Breast epithelium (tissue), 4 donors: ENCODE results near the gene APEX2. TPM values are rescaled to one million over a fixed set of nuclear protein-coding genes. Genes with fewer than 3 reads are reported as not detected.

Experiments
- DNase-seq, 2 donors: peaks; one replicate each; pipeline ENCODE4 v3.0.0-alpha.2; 2019; ENCODE audit warnings: low spot score in 2 of 2
- H3K27ac ChIP-seq, 2 donors: fragments of 200-600 bp; sonication (generic) in 1 of 2; one replicate each; pipeline ENCODE4 v1.5.1; 2016 to 2019; ENCODE audit warnings: mild to moderate bottlenecking in 1 of 2
- H3K27me3 ChIP-seq, 2 donors: fragments of 200-600 bp; sonication (generic) in 1 of 2; one replicate each; pipeline versions ENCODE4 v1.5.1 to v1.6.0; 2017 to 2019; ENCODE audit warnings: control low read depth in 1 of 2, mild to moderate bottlenecking in 1 of 2
- H3K36me3 ChIP-seq: fragments of 200-600 bp; one replicate; pipeline ENCODE4 v1.5.1; 2019
- H3K4me1 ChIP-seq, 2 donors: fragments of 200-600 bp; sonication (generic); one replicate each; pipeline ENCODE4 v1.5.1; 2016 to 2019; ENCODE audit warnings: control low read depth in 1 of 2
- H3K4me3 ChIP-seq, 3 donors: fragments of 200-600 bp; sonication (generic); 1 replicate in 2 of 3; 2 replicates in 1 of 3; pipeline ENCODE4 v1.5.1; 2016 to 2019; ENCODE audit warnings: mild to moderate bottlenecking in 3 of 3, moderate library complexity in 2 of 3
- H3K9me3 ChIP-seq, 2 donors: fragments of 200-600 bp; sonication (generic) in 1 of 2; one replicate each; pipeline ENCODE4 v1.5.1; 2016 to 2019; ENCODE audit warnings: control low read depth in 1 of 2
- CTCF ChIP-seq, 3 donors: fragments of 450-650 bp; IDR thresholded peaks; one replicate each; pipeline ENCODE4 v1.5.1; 2016 to 2017; ENCODE audit warnings: antibody characterized with exemption in 3 of 3, mild to moderate bottlenecking in 3 of 3, moderate library complexity in 3 of 3
- POLR2A ChIP-seq: fragments of 450-650 bp; IDR thresholded peaks from one replicate; pipeline ENCODE4 v1.6.1; 2016; ENCODE audit warnings: antibody characterized with exemption, mild to moderate bottlenecking, moderate library complexity
- POLR2AphosphoS5 ChIP-seq, 3 donors: sonication (generic); formaldehyde crosslinking; IDR thresholded peaks; one replicate each; pipeline ENCODE4 v1.6.1; 2017; ENCODE audit warnings: antibody characterized with exemption in 3 of 3
- intact Hi-C: fragments of 100-400 bp; cut with DNase I; formaldehyde crosslinking; loops from one replicate; pipeline ENCODE4 v1.15.1; 2023; ENCODE audit warnings: low total_unique reads
- total RNA-seq, 3 donors: library from RNA; depleted of rRNA; stranded (reverse); fragments of >200 nt; gene quantifications; one replicate each; pipeline ENCODE4 v1.1.0, GENCODE V29; 2016

Gene APEX2
- total RNA-seq, 3 donors from 2014 or later, result 6.7 to 13.2 (median 10.8) TPM

DNA sequence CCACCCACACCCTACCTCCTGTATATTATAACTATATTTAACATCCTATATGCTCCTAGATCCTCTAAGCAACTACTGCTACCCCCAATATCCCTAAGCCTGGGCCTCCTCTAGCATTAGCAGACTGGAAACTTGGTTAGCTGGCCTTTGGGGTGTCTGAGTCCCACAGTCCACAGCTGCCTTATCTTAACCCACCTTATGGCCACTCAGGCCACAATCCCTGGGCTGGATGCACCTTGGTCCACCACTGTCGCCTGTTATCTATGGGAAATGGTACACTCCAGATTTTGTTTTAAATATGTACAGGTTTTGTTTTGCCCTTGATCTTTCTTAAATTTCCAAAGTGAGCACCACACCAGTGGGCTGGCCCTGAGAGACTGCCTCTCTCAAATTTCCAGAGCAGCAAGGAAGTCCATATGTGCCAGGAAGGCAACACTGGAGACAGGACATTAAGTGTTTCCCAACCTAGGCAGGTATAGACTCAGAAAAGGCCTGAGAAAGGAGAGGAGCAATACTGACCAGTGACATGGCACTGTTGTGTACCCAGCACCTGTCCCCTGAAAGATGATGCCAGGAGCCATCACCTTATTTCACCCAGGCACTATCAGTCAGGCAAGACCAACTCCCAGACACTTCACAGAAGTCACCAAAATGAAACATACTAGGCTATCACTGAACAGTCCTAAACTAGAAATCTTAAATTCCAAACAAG is 7.1 kb upstream of the APEX2 start:
- H3K4me1 ChIP-seq, result no peaks in the 10 kb centered on the region
- no peaks in the 10 kb centered on the region for H3K36me3 ChIP-seq
- H3K4me3 ChIP-seq, result no peak overlapping the region
- intact Hi-C loops, result no loop called here
- DNase-seq, result no peak
- TF ChIP-seq CTCF (IDR thresholded peaks at IDR 0.05) (no peak), POLR2AphosphoS5 (IDR thresholded peaks at IDR 0.05) (no peak), POLR2A (no peak)
- H3K9me3 ChIP-seq, result no peaks in the 10 kb centered on the region
- H3K27ac ChIP-seq, result no peak overlapping the region
- peaks cover 0 to 36% of the 10 kb centered on the region in 2 donors for H3K27me3 ChIP-seq

- Histone ChIP-seq H3K36me3 (no peaks in the 10 kb centered on the region), H3K27ac (no peak within 1 kb of the TSS), H3K27me3 (peaks cover 0 to 34% of the 10 kb centered on the region in 2 donors), H3K4me3 (no peak within 1 kb of the TSS), H3K4me1 (no peaks in the 10 kb centered on the region), H3K9me3 (no peaks in the 10 kb centered on the region)
- no peak for DNase-seq
- intact Hi-C loops, result no loop called here
- TF ChIP-seq POLR2AphosphoS5 (IDR thresholded peaks at IDR 0.05) (no peak), CTCF (IDR thresholded peaks at IDR 0.05) (no peak), POLR2A (no peak)
Measured at GRCh38 chrX:54994099-54994498, 6.1 kb upstream of the APEX2 start, which contains the start of gene PFKFB1. TSS of gene PFKFB1 (minus strand) at chrX:54994188. CDS start at chrX:54994007, 181 bp downstream.

DNA sequence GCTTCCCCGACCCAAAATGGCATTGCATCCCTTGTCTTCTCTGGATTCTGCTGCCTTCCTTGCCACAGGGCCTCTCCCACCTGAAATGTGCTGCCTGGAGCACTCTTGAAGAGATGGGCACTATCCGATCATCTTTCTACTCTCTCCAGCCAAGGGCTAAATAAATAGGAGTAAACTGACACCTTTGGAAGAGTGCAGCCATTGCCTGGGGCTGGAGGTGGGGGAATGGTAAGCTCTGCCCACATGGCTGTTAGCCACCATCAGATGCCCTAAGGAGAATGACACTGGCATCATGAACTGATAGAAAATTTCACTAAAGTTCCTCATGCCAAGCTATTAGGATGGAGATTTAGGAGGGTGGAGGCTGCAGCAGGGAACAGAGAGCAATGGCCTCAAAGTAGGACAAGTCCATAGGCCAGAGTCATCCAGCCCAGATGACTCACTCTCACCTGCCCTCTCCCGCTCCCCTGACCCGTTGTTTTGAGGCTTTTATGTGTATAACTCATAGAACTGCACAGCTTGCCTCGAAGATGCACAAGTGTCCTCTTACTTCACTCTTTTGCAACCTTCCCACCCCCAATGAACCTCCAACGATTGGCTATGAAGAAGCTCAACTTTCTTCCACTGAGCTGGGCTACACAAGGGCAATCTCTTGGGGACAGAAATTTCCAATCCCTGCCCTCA is 5.4 kb upstream of the APEX2 start:
- TF ChIP-seq POLR2A (no peak), POLR2AphosphoS5 (IDR thresholded peaks at IDR 0.05) (no peak), CTCF (IDR thresholded peaks at IDR 0.05) (no peak)
- no peak for DNase-seq
- intact Hi-C loops, result no loop called here
- H3K27me3 ChIP-seq, result peaks cover 0 to 34% of the 10 kb centered on the region in 2 donors
- H3K4me1 ChIP-seq, result no peaks in the 10 kb centered on the region
- H3K27ac ChIP-seq, result no peak overlapping the region
- H3K4me3 ChIP-seq, result no peak overlapping the region
- H3K9me3 ChIP-seq, result no peaks in the 10 kb centered on the region
- no peaks in the 10 kb centered on the region for H3K36me3 ChIP-seq

- no peaks in the 10 kb centered on the region for H3K36me3 ChIP-seq
Measured at GRCh38 chrX:54995621-54996020, 4.5 kb upstream of the APEX2 start.

More at GRCh38 chrX:54995621-54996020, 4.5 kb upstream of the APEX2 start:
- H3K4me1 ChIP-seq, result no peaks in the 10 kb centered on the region
- intact Hi-C loops, result no loop called here
- no peak for TF ChIP-seq POLR2A
- TF ChIP-seq POLR2AphosphoS5 (IDR thresholded peaks at IDR 0.05), result no peak
- no peak for TF ChIP-seq CTCF (IDR thresholded peaks at IDR 0.05)
- peaks cover 0 to 34% of the 10 kb centered on the region in 2 donors for H3K27me3 ChIP-seq
- DNase-seq, result no peak
- H3K27ac ChIP-seq, result no peak overlapping the region
- H3K9me3 ChIP-seq, result no peaks in the 10 kb centered on the region
- no peak overlapping the region for H3K4me3 ChIP-seq
